ENCODE results near the gene CES1.
"Not testable (repeated sequence)": the region's sequence is repeated elsewhere in the genome, so short reads cannot be mapped to it uniquely, and the experiment has no call there.

CES1 gene

DNA sequence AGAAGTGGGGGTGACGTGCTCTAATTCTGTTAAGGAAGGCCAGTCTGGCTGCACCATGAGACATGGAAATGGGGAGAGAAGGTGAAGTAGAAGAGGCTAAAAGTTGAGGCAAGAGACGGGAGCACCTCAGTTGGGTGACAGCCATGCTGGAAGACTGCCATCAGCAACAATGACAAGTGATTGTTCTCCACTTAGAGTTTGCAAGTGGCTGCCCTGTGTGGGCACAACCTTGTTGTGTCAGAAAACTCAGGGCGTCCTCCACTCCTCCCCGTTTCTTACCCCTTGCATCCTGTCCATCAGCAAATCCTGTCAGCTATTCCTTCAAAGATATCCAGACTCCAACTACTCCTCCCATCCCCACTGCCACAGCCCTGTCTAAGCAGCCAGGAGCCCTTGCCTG is 17.6 kb downstream of the CES1 start:
- Histone ChIP-seq H3K27ac (ENCODE audit: low read length) (no peak overlapping the region), H3K4me3 (ENCODE audit: low read length) (no peak overlapping the region), H3K4me1 (ENCODE audit: low read length) (no peaks in the 10 kb centered on the region), H3K36me3 (replicated peaks; ENCODE audit: insufficient read depth, low read length) (no peaks in the 10 kb centered on the region), H3K27me3 (replicated peaks; ENCODE audit: insufficient read depth, low read length) (no peaks in the 10 kb centered on the region), H3K9me2 (replicated peaks; ENCODE audit: insufficient read depth, low read length) (no peaks in the 10 kb centered on the region), H3K4me2 (ENCODE audit: low read depth, low read length) (no peak overlapping the region), H3K9ac (ENCODE audit: low read length) (no peak overlapping the region), H4K20me1 (ENCODE audit: insufficient read depth, low read length) (no peaks in the 10 kb centered on the region), H3K9me3 (replicated peaks; ENCODE audit: insufficient read depth, low read length) (no peaks in the 10 kb centered on the region), H3K79me2 (ENCODE audit: low read length) (no peaks in the 10 kb centered on the region), H3F3A (ENCODE audit: insufficient read depth, low read length) (no peaks in the 10 kb centered on the region), H2AFZ (ENCODE audit: low read length) (no peak overlapping the region)
- DNase-seq: no peak
- TF ChIP-seq EZH2 (optimal IDR thresholded peaks at IDR 0.05; ENCODE audit: low read depth, low read length): no peak
- TF ChIP-seq, protein P1, sequence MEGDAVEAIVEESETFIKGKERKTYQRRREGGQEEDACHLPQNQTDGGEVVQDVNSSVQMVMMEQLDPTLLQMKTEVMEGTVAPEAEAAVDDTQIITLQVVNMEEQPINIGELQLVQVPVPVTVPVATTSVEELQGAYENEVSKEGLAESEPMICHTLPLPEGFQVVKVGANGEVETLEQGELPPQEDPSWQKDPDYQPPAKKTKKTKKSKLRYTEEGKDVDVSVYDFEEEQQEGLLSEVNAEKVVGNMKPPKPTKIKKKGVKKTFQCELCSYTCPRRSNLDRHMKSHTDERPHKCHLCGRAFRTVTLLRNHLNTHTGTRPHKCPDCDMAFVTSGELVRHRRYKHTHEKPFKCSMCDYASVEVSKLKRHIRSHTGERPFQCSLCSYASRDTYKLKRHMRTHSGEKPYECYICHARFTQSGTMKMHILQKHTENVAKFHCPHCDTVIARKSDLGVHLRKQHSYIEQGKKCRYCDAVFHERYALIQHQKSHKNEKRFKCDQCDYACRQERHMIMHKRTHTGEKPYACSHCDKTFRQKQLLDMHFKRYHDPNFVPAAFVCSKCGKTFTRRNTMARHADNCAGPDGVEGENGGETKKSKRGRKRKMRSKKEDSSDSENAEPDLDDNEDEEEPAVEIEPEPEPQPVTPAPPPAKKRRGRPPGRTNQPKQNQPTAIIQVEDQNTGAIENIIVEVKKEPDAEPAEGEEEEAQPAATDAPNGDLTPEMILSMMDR (IDR thresholded peaks at IDR 0.05; ENCODE audit: low read length): no peak
- TF ChIP-seq EZH2phosphoT487 (IDR thresholded peaks at IDR 0.05; ENCODE audit: low read length): no peak

DNA sequence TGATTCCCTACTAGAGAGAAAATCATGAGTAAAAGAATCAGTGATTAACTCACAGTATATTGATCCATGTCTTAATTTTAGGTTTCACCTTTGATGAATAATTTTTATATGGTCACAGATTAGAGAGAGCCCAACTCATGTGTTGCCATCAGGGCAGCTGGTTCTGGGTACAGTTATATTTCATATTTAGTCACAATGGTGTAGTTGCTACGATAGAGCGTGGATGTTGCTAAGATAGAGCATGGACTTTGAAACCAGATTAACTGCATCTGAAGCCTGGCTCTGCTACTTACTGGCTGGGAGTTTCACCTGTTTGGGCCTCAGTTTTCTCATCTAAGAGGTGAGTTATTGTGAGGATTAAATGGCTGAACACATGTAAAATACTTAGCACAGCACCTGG is 18.7 kb downstream of the CES1 start:
- not testable (repeated sequence) for H3K4me2 ChIP-seq (ENCODE audit: low read depth, low read length); H3K9me2 ChIP-seq (replicated peaks; ENCODE audit: insufficient read depth, low read length); H3K4me3 ChIP-seq (ENCODE audit: low read length); H3K4me1 ChIP-seq (ENCODE audit: low read length); H3K9ac ChIP-seq (ENCODE audit: low read length); H3K27me3 ChIP-seq (replicated peaks; ENCODE audit: insufficient read depth, low read length); H3F3A ChIP-seq (ENCODE audit: insufficient read depth, low read length); DNase-seq; H3K36me3 ChIP-seq (replicated peaks; ENCODE audit: insufficient read depth, low read length); H3K27ac ChIP-seq (ENCODE audit: low read length); H2AFZ ChIP-seq (ENCODE audit: low read length); H3K9me3 ChIP-seq (replicated peaks; ENCODE audit: insufficient read depth, low read length); H3K79me2 ChIP-seq (ENCODE audit: low read length); H4K20me1 ChIP-seq (ENCODE audit: insufficient read depth, low read length)

DNA sequence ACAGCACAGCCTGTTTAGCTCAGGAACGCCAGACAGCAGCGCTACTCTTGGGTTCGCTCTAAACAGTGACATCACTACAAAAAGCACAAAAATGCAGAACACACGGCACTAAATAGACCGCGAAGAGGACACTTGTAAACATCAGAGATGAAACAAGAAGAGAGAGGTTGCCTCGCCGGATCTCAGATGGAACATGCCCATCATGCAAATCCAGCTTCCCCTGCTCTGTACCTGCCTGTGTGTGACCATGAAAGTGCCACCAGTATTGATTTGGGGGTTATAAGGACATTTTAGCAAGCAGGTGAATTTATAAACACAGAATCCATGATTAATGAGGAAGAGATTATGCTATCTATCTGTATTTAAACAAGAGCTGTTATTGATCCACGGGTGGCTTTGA is 19.2 kb downstream of the CES1 start:
- H4K20me1 ChIP-seq (ENCODE audit: insufficient read depth, low read length); H3K9ac ChIP-seq (ENCODE audit: low read length); H3F3A ChIP-seq (ENCODE audit: insufficient read depth, low read length); DNase-seq; H3K4me3 ChIP-seq (ENCODE audit: low read length); H3K9me2 ChIP-seq (replicated peaks; ENCODE audit: insufficient read depth, low read length); H3K9me3 ChIP-seq (replicated peaks; ENCODE audit: insufficient read depth, low read length); H3K4me2 ChIP-seq (ENCODE audit: low read depth, low read length); H2AFZ ChIP-seq (ENCODE audit: low read length); H3K36me3 ChIP-seq (replicated peaks; ENCODE audit: insufficient read depth, low read length); H3K27ac ChIP-seq (ENCODE audit: low read length); H3K79me2 ChIP-seq (ENCODE audit: low read length); H3K27me3 ChIP-seq (replicated peaks; ENCODE audit: insufficient read depth, low read length); H3K4me1 ChIP-seq (ENCODE audit: low read length): not testable (repeated sequence)

DNA sequence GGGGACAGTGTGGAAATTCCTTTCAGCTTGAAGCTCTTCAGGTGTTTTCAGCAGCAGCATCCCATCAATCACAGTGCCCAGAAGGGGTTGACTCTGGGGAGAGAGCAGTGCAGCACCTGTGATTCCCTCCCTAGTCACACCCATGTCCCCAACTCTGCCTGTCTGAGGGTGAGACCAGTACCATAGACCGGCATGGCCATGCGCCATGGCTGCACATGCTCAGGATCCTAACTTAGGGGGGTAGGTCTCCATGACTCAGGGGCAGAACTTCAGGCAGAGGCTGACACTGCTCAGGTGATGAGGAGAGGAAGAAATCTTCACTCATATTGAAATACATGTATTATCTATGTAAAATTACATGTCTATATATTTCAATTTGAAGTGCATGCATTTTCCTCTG is 19.9 kb downstream of the CES1 start:
- H3K9ac ChIP-seq (ENCODE audit: low read length): no peak overlapping the region
- H3K4me1 ChIP-seq (ENCODE audit: low read length): no peaks in the 10 kb centered on the region
- no peaks in the 10 kb centered on the region for H3K36me3 ChIP-seq (replicated peaks; ENCODE audit: insufficient read depth, low read length)
- no peak for DNase-seq
- no peaks in the 10 kb centered on the region for H3K79me2 ChIP-seq (ENCODE audit: low read length)
- TF ChIP-seq, protein P1 (IDR thresholded peaks at IDR 0.05; ENCODE audit: low read length): no peak
- TF ChIP-seq EZH2phosphoT487 (IDR thresholded peaks at IDR 0.05; ENCODE audit: low read length): no peak
- no peak for TF ChIP-seq EZH2 (optimal IDR thresholded peaks at IDR 0.05; ENCODE audit: low read depth, low read length)
- no peaks in the 10 kb centered on the region for H3K27me3 ChIP-seq (replicated peaks; ENCODE audit: insufficient read depth, low read length)
- H3K9me2 ChIP-seq (replicated peaks; ENCODE audit: insufficient read depth, low read length): no peaks in the 10 kb centered on the region
- H3K4me3 ChIP-seq (ENCODE audit: low read length): no peak overlapping the region
- no peaks in the 10 kb centered on the region for H3K9me3 ChIP-seq (replicated peaks; ENCODE audit: insufficient read depth, low read length)
- no peak overlapping the region for H2AFZ ChIP-seq (ENCODE audit: low read length)
- no peak overlapping the region for H3K4me2 ChIP-seq (ENCODE audit: low read depth, low read length)
- no peaks in the 10 kb centered on the region for H3F3A ChIP-seq (ENCODE audit: insufficient read depth, low read length)
- no peak overlapping the region for H3K27ac ChIP-seq (ENCODE audit: low read length)
- no peaks in the 10 kb centered on the region for H4K20me1 ChIP-seq (ENCODE audit: insufficient read depth, low read length)

Measured in MM.1S (cell line).